ENCODE results near the gene ALOXE3. TPM values are rescaled to one million over a fixed set of nuclear protein-coding genes. Genes with fewer than 3 reads are reported as not detected.

Gene ALOXE3
- total RNA-seq, 1 donor from 2014 or later = not detected

DNA sequence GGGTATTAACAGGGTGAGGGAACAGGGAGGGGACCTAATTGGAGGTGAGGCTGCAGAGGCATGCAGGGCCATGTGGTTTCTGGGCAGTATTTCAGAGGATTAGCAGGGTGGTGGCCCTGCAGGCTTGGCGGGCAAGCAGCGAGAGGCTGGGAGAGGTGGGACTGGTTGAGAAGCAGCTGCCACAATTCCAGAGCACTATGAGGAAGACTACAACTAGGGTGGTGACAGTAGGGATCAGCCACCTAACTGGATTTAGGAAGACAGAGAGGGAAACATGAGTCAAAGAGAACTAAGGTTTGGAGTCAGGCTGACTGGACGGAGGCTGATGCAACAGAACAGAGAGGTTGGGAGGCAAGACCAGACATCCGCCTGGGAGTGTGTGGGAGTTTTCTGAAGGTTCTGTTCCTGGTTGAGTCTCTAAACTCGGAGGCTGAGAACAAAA, 12.3 kb downstream of the ALOXE3 start:
- Mint-ChIP-seq H3K36me3 (ENCODE audit: unreplicated experiment) (no peaks in the 10 kb centered on the region), H3K27me3 (ENCODE audit: unreplicated experiment) (peaks cover 22% of the 10 kb centered on the region), H3K4me3 (ENCODE audit: unreplicated experiment) (no peak overlapping the region), H3K9me3 (ENCODE audit: unreplicated experiment) (no peaks in the 10 kb centered on the region), H3K4me1 (ENCODE audit: unreplicated experiment) (peaks cover 8% of the 10 kb centered on the region), H3K27ac (ENCODE audit: unreplicated experiment) (no peak overlapping the region)
- TF ChIP-seq, protein P1, sequence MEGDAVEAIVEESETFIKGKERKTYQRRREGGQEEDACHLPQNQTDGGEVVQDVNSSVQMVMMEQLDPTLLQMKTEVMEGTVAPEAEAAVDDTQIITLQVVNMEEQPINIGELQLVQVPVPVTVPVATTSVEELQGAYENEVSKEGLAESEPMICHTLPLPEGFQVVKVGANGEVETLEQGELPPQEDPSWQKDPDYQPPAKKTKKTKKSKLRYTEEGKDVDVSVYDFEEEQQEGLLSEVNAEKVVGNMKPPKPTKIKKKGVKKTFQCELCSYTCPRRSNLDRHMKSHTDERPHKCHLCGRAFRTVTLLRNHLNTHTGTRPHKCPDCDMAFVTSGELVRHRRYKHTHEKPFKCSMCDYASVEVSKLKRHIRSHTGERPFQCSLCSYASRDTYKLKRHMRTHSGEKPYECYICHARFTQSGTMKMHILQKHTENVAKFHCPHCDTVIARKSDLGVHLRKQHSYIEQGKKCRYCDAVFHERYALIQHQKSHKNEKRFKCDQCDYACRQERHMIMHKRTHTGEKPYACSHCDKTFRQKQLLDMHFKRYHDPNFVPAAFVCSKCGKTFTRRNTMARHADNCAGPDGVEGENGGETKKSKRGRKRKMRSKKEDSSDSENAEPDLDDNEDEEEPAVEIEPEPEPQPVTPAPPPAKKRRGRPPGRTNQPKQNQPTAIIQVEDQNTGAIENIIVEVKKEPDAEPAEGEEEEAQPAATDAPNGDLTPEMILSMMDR (IDR thresholded peaks at IDR 0.05) = no peak
- DNase-seq (ENCODE audit: extremely low spot score, unreplicated experiment) = no peak

DNA sequence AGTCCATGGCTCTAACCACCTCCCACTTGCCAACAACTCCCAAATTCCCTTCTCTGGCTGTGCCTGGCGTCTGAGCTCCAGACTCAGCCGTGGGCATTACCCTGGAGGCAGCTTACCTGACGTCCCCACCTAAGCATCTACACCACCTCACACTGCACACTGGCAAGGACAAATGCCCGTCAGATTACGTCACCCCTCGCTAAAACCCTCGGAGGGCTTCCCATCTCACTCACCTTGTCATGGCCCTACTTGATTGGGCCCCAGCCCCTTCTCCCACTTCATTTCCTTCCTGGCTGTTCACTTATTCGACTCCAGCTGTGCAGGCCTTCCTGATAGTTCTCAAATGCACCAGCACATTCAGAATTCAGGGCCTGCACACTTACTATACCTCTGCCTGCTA, 13.4 kb downstream of the ALOXE3 start:
- Mint-ChIP-seq H3K36me3 (ENCODE audit: unreplicated experiment) (no peaks in the 10 kb centered on the region), H3K4me1 (ENCODE audit: unreplicated experiment) (peaks cover 5% of the 10 kb centered on the region), H3K9me3 (ENCODE audit: unreplicated experiment) (no peaks in the 10 kb centered on the region), H3K27me3 (ENCODE audit: unreplicated experiment) (peaks cover 15% of the 10 kb centered on the region), H3K27ac (ENCODE audit: unreplicated experiment) (no peak overlapping the region), H3K4me3 (ENCODE audit: unreplicated experiment) (no peak overlapping the region)
- no peak for DNase-seq (ENCODE audit: extremely low spot score, unreplicated experiment)
- TF ChIP-seq, protein P1 (IDR thresholded peaks at IDR 0.05) = no peak

DNA sequence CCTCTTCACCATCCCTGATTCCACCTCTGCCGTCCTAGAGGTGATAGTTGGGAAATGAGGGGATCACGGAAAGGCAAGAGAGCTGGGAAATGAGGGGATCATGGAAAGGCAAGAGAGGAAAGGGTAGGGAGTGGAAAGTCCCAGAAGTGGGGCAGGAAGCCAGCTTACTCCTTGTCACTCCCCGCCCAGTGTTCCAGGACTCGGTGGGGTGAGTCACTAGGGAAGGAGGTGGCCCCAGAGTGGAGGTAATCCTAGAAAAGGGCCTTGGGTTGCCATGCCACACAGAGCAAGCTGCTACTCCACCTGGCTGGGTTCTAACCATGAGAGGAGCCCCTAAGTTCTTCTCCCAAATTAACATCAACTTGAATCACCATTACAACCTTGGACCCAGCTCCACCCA, 14.8 kb downstream of the ALOXE3 start:
- no peak for DNase-seq (ENCODE audit: extremely low spot score, unreplicated experiment)
- H3K4me1 Mint-ChIP-seq (ENCODE audit: unreplicated experiment) = peaks cover 2% of the 10 kb centered on the region
- H3K4me3 Mint-ChIP-seq (ENCODE audit: unreplicated experiment) = no peak overlapping the region
- no peak overlapping the region for H3K27ac Mint-ChIP-seq (ENCODE audit: unreplicated experiment)
- H3K27me3 Mint-ChIP-seq (ENCODE audit: unreplicated experiment) = peaks cover 15% of the 10 kb centered on the region
- H3K9me3 Mint-ChIP-seq (ENCODE audit: unreplicated experiment) = no peaks in the 10 kb centered on the region
- H3K36me3 Mint-ChIP-seq (ENCODE audit: unreplicated experiment) = no peaks in the 10 kb centered on the region
- TF ChIP-seq, protein P1 (IDR thresholded peaks at IDR 0.05) = no peak

DNA sequence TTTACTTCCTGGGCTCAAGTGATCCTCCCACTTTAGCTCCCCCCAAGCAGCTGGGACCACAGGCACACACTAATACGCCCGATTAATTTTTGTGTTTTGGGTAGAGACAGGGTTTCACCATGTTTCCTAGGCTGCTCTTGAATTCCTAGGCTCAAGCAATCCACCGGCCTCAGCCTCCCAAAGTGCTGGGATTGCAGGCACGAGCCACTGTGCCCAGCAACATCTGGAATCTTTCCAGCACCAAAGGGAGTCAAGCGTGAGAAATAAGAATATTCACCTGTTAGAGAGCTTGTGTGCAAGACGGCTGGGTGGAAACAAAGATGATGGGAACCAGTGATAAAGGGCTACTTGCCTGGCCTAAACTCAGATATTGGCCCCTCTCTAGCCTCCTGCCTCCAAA, 16.6 kb downstream of the ALOXE3 start:
- Mint-ChIP-seq H3K27me3 (ENCODE audit: unreplicated experiment) (peaks cover 18% of the 10 kb centered on the region), H3K4me1 (ENCODE audit: unreplicated experiment) (peaks cover 2% of the 10 kb centered on the region), H3K4me3 (ENCODE audit: unreplicated experiment) (no peak overlapping the region), H3K27ac (ENCODE audit: unreplicated experiment) (no peak overlapping the region), H3K9me3 (ENCODE audit: unreplicated experiment) (no peaks in the 10 kb centered on the region), H3K36me3 (ENCODE audit: unreplicated experiment) (no peaks in the 10 kb centered on the region)
- no peak for DNase-seq (ENCODE audit: extremely low spot score, unreplicated experiment)
- TF ChIP-seq, protein P1 (IDR thresholded peaks at IDR 0.05) = no peak

DNA sequence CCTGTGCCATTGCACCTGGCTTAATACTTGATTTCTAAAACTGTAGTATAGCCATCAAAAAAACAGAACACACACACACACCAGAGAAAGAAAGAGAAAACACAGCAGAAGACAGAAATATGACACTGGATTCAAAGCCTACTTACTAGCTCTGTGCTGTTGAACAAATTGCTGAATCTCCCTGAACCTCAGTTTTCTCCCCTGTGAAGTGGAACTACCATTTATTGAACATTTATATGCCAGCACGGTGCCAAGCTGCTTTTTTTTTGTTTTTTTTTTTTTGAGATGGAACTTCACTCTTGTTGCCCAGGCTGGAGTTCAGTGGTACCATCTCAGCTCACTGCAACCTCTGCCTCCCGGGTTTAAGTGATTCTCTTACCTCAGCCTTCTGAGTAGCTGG, 17.6 kb downstream of the ALOXE3 start:
- TF ChIP-seq, protein P1 (IDR thresholded peaks at IDR 0.05) = no peak
- Mint-ChIP-seq H3K36me3 (ENCODE audit: unreplicated experiment) (no peaks in the 10 kb centered on the region), H3K27me3 (ENCODE audit: unreplicated experiment) (peaks cover 19% of the 10 kb centered on the region), H3K4me1 (ENCODE audit: unreplicated experiment) (peaks cover 2% of the 10 kb centered on the region), H3K27ac (ENCODE audit: unreplicated experiment) (no peak overlapping the region), H3K9me3 (ENCODE audit: unreplicated experiment) (no peaks in the 10 kb centered on the region), H3K4me3 (ENCODE audit: unreplicated experiment) (no peak overlapping the region)
- no peak for DNase-seq (ENCODE audit: extremely low spot score, unreplicated experiment)
